ENCODE measurements around the gene CORO7. TPM values are rescaled to one million over a fixed set of nuclear protein-coding genes. Genes with fewer than 3 reads are reported as not detected.

CORO7 gene
- polyA plus RNA-seq, 2 of the 4 experiments (the other 2 are of a cell fraction): 6.0 to 11.9 TPM

GRCh38 chr16:4404247-4404966 is 12.0 kb downstream of the CORO7 start:
- no peak for FAIRE-seq
- no peak overlapping the region for H3K27ac ChIP-seq
- no peak overlapping the region for H3K4me2 ChIP-seq
- CTCF ChIA-PET: interaction anchor here (0.6 to 32.6 kb wide), 31 partner anchors 12 to 721 kb away, joined by 3 to 833 read pairs (median 23); partner anchors contain the start of genes CORO7, GLIS2, HMOX2 and NMRAL1
- 60% methylated on average over 20 of the region's 20 CpGs for WGBS (ENCODE audit: missing lambda C conversion rate)
- TF ChIP-seq RCOR1 (IDR thresholded peaks at IDR 0.05; ENCODE audit: low read depth, low read length) (no peak), RAD21 (conservative IDR thresholded peaks at IDR 0.05 in 1 of 2, IDR thresholded peaks at IDR 0.05 in 1 of 2) (peak; percentile 52 to 58; a peak in 4 of 5 replicates), SMC3 (IDR thresholded peaks at IDR 0.05) (peak; percentile 50), MAFK (IDR thresholded peaks at IDR 0.05; ENCODE audit: partially characterized antibody) (no peak), EP300 (IDR thresholded peaks at IDR 0.05) (no peak), CTCF (IDR thresholded peaks at IDR 0.05) (peak; percentile 92), CHD2 (IDR thresholded peaks at IDR 0.05; ENCODE audit: low read length, partially characterized antibody) (no peak), PHF8 (IDR thresholded peaks at IDR 0.05; ENCODE audit: borderline replicate concordance, low read depth) (no peak), JUNB (IDR thresholded peaks at IDR 0.05) (no peak)
- POLR2A ChIA-PET: interaction anchor here (1.2 to 1.5 kb wide), 2 partner anchors 131 to 132 kb away, joined by 3 to 5 read pairs; partner anchors contain the start of gene TFAP4
- no peak overlapping the region for H3K4me3 ChIP-seq
- H3K4me1 ChIP-seq: peaks cover 4% of the 10 kb centered on the region; the same call in 1 of the 3 replicates
- peak; percentile 77 for DNase-seq (ENCODE audit: low read depth in 1 of 2, low spot score in 1 of 2)
- peak; percentile 60 to 84 for ATAC-seq
- no peaks in the 10 kb centered on the region for H3K9me3 ChIP-seq

DNA sequence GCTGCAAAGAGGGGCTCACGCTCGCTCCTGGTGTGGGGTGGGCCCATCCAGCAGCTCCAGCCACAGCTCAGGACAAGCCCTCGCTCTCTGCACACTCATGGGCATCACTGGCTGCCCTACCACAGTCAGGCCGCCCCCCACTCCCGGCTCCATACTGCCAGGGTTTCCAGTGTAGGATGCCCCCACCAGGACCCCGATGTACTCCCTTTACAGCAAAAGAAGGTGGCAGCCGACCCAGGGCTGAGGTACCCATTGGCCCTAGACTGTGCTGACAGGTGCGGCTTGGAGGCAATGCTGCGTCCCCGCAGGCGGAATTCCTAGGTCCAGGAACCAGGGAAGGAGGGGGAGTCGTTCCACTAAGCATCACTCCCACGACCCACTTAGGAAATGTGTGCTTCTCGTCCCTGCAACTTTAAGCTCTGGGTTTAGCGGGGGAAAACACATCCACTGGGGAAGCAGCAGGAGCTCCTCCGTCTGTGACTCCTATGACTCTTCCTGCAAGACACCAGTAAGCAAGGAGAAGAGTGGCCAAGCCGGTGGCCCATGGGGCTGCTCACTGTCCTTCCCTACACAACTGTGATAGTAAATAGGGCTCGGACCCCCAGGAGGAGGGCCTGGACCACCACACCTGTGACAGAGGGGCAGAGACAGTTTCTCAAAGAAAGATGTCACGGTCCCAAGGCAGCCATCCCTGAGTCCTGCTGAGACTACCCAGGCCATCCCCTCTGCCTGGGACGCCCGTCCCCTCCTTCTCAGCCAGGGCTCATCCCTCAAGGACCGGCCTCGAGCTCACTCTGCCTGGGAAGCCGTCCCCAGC is 13.1 kb downstream of the CORO7 start:
- Histone ChIP-seq H3K27ac (no peak overlapping the region), H3K4me2 (no peak overlapping the region), H3K4me1 (peaks cover 4% of the 10 kb centered on the region; the same call in 1 of the 3 replicates), H3K4me3 (no peak overlapping the region), H3K9me3 (no peaks in the 10 kb centered on the region)
- 72% methylated on average over 16 of the region's 24 CpGs for WGBS (ENCODE audit: missing lambda C conversion rate)
- ChIA-PET CTCF (interaction anchor here (0.6 to 32.6 kb wide), 53 partner anchors 13 to 631 kb away, joined by 3 to 833 read pairs (median 5); partner anchors contain the start of genes CORO7, GLIS2, HMOX2 and NMRAL1), POLR2A (interaction anchor here (0.6 to 1.5 kb wide), 8 partner anchors 11 to 132 kb away, joined by 3 to 13 read pairs (median 5); partner anchors contain the start of gene TFAP4)
- no peak for DNase-seq (ENCODE audit: low read depth in 1 of 2, low spot score in 1 of 2)
- FAIRE-seq: no peak
- no peak for TF ChIP-seq JUN (IDR thresholded peaks at IDR 0.05)
- TF ChIP-seq BHLHE40 (IDR thresholded peaks at IDR 0.05; ENCODE audit: low read depth, low read length): no peak
- no peak for TF ChIP-seq FOSB (CRISPR knock-in tag; IDR thresholded peaks at IDR 0.05)
- no peak for TF ChIP-seq SMC3 (IDR thresholded peaks at IDR 0.05)
- TF ChIP-seq ZFP36 (IDR thresholded peaks at IDR 0.05; ENCODE audit: borderline replicate concordance, partially characterized antibody): no peak
- TF ChIP-seq POLR2AphosphoS2 (conservative IDR thresholded peaks at IDR 0.05; ENCODE audit: low read length): no peak
- no peak for ATAC-seq

GRCh38 chr16:4402439-4403132 is 13.8 kb downstream of the CORO7 start:
- DNase-seq (ENCODE audit: low read depth in 1 of 2, low spot score in 1 of 2): peak; percentile 72 to 88
- ChIA-PET POLR2A (interaction anchor here (0.6 to 1.3 kb wide), 7 partner anchors 12 to 131 kb away, joined by 3 to 13 read pairs (median 5); partner anchors contain the start of gene TFAP4), CTCF (interaction anchor here (0.6 to 32.6 kb wide), 55 partner anchors 14 to 630 kb away, joined by 3 to 833 read pairs (median 5); partner anchors contain the start of genes CORO7, GLIS2, HMOX2 and NMRAL1)
- TF ChIP-seq RAD21 (conservative IDR thresholded peaks at IDR 0.05 in 1 of 2, IDR thresholded peaks at IDR 0.05 in 1 of 2): peak; percentile 93 to 99
- TF ChIP-seq NFE2L2 (conservative IDR thresholded peaks at IDR 0.05; ENCODE audit: low read length): no peak
- TF ChIP-seq BHLHE40 (IDR thresholded peaks at IDR 0.05; ENCODE audit: low read depth, low read length): no peak
- TF ChIP-seq POLR2AphosphoS2 (conservative IDR thresholded peaks at IDR 0.05; ENCODE audit: low read length): no peak
- no peak for TF ChIP-seq NR3C1 (IDR thresholded peaks at IDR 0.05)
- TF ChIP-seq SMC3 (IDR thresholded peaks at IDR 0.05): peak; percentile 95
- TF ChIP-seq, protein P1, sequence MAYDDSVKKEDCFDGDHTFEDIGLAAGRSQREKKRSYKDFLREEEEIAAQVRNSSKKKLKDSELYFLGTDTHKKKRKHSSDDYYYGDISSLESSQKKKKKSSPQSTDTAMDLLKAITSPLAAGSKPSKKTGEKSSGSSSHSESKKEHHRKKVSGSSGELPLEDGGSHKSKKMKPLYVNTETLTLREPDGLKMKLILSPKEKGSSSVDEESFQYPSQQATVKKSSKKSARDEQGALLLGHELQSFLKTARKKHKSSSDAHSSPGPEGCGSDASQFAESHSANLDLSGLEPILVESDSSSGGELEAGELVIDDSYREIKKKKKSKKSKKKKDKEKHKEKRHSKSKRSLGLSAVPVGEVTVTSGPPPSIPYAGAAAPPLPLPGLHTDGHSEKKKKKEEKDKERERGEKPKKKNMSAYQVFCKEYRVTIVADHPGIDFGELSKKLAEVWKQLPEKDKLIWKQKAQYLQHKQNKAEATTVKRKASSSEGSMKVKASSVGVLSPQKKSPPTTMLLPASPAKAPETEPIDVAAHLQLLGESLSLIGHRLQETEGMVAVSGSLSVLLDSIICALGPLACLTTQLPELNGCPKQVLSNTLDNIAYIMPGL (CRISPR knock-in tag; IDR thresholded peaks at IDR 0.05; ENCODE audit: borderline replicate concordance): peak; percentile 28; the same call in 1 of the 2 replicates
- peak; percentile 99 for TF ChIP-seq CTCF (IDR thresholded peaks at IDR 0.05)
- TF ChIP-seq MAX (IDR thresholded peaks at IDR 0.05): peak; percentile 55; the same call in 1 of the 2 replicates
- Histone ChIP-seq H3K27ac (peak overlapping the region; percentile 64 to 89), H3K4me3 (0 out of 3 replicates have a peak overlapping the region, but pooled peaks have one; percentile 28), H3K9me3 (no peaks in the 10 kb centered on the region), H3K4me2 (peak overlapping the region; percentile 79), H3K4me1 (peaks cover 4% of the 10 kb centered on the region; the same call in 1 of the 3 replicates)
- FAIRE-seq: no peak
- ATAC-seq: peak; percentile 90 to 93
- 2% methylated on average over 4 of the region's 29 CpGs for WGBS (ENCODE audit: missing lambda C conversion rate)

All from A549 (cell line).